OCI-LY7 (cell line): Measurements from ENCODE around the gene TMPRSS3.

Source experiments
- EZH2phosphoT487 ChIP-seq: fragments of 200-600 bp; sonication (generic); IDR thresholded peaks from 2 replicates; pipeline ENCODE4 v1.6.1; 2018; ENCODE audit warnings: low read depth, borderline replicate concordance, mild to moderate bottlenecking, mixed run types, antibody characterized with exemption, low read length, moderate library complexity, mixed read lengths
- TF ChIP-seq, protein P1 (sequence below): fragments of 200-600 bp; sonication (generic); conservative IDR thresholded peaks from 2 replicates; pipeline ENCODE4 v1.5.1; 2014; ENCODE audit warnings: mild to moderate bottlenecking, antibody characterized with exemption, low read length, moderate library complexity, mixed read lengths

DNA sequence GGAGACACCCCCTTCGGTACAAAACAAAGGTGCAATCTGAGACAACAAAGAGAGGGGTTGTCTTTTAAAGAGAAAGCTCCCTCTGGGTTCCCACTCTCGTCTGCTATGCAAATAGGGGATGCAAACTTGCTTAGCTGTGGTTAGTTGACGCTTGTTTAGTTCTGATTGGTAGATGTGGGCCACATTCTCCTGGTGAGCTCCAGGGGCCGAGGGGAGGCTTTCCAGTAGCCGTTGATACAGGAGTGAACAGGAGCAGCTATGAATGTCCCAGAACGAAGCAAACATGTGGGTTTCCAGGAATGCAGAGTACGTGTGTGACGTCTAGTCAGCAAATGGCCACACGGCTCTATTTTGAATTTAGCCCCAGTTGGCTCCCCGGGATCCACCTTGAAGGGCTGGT is 59.8 kb downstream of the TMPRSS3 start:
- TF ChIP-seq, protein P1, sequence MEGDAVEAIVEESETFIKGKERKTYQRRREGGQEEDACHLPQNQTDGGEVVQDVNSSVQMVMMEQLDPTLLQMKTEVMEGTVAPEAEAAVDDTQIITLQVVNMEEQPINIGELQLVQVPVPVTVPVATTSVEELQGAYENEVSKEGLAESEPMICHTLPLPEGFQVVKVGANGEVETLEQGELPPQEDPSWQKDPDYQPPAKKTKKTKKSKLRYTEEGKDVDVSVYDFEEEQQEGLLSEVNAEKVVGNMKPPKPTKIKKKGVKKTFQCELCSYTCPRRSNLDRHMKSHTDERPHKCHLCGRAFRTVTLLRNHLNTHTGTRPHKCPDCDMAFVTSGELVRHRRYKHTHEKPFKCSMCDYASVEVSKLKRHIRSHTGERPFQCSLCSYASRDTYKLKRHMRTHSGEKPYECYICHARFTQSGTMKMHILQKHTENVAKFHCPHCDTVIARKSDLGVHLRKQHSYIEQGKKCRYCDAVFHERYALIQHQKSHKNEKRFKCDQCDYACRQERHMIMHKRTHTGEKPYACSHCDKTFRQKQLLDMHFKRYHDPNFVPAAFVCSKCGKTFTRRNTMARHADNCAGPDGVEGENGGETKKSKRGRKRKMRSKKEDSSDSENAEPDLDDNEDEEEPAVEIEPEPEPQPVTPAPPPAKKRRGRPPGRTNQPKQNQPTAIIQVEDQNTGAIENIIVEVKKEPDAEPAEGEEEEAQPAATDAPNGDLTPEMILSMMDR = no peak
- TF ChIP-seq EZH2phosphoT487 = no peak
